ENCODE data around the gene GPR18.

Gene GPR18

DNA sequence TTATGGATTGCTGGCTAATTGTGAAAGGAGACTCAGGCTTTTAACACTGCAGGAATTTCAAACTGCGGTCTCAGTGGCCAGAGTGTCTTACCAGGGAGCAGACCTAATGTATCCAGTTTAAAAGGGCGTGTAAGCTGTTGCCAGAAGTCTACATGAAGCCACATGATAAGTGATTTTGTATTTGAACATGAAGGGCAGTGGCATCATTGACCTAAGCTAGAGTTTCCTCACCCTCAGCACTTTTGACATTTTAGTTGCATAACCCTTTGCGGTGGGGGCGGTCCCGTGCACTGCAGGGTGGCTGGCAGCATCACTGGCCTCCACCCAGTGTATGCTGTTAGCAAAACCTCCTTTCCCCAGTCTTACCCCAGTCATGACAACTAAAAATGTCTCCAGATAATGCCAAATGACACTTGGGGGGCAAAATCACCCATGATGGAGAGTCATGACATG is 23.7 kb upstream of the GPR18 start:
- H3K27me3 Mint-ChIP-seq, result no peaks in the 10 kb centered on the region
- H3K9me3 Mint-ChIP-seq, result no peaks in the 10 kb centered on the region
- H3K4me3 Mint-ChIP-seq, result no peak overlapping the region
- H3K4me1 Mint-ChIP-seq, result peaks cover 96% of the 10 kb centered on the region
- ATAC-seq, result peak; percentile 88
- DNase-seq, result peak; percentile 67
- peaks cover 46% of the 10 kb centered on the region for H3K36me3 Mint-ChIP-seq (ENCODE audit: low read depth)
- peak overlapping the region; percentile 75 for H3K27ac Mint-ChIP-seq

DNA sequence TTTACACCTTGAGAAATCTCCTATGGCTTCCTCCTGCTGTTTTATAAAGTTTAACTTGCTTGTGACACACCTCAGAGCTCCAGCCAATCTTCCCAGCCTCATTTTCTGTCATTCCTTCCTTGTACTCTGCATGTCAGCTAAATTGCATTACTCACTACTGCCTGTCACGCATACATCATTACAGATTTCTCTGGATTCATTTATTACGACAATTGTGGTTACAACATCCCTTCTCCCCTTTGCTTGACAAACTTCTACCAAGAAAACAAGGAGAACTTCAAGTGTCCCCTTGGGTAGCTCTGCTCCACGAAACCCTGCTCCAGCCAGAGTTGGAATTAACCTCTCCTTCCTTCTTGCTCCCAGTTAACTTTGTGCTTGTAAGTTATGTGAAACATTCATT is 22.0 kb upstream of the GPR18 start:
- ATAC-seq, result no peak
- DNase-seq, result no peak
- Mint-ChIP-seq H3K36me3 (ENCODE audit: low read depth) (peaks cover 42% of the 10 kb centered on the region), H3K27ac (no peak overlapping the region), H3K4me1 (peaks cover 97% of the 10 kb centered on the region), H3K4me3 (no peak overlapping the region), H3K9me3 (no peaks in the 10 kb centered on the region), H3K27me3 (no peaks in the 10 kb centered on the region)

- H3K36me3 Mint-ChIP-seq (ENCODE audit: low read depth), result peaks cover 47% of the 10 kb centered on the region
- DNase-seq (no peak), ATAC-seq (no peak)
- no peak overlapping the region for H3K4me3 Mint-ChIP-seq
- peaks cover 97% of the 10 kb centered on the region for H3K4me1 Mint-ChIP-seq
- H3K27me3 Mint-ChIP-seq, result no peaks in the 10 kb centered on the region
- peak overlapping the region; percentile 14 for H3K27ac Mint-ChIP-seq
- H3K9me3 Mint-ChIP-seq, result no peaks in the 10 kb centered on the region
These were observed 21.5 kb upstream of the GPR18 start for GRCh38 chr13:99279637-99280036.

DNA sequence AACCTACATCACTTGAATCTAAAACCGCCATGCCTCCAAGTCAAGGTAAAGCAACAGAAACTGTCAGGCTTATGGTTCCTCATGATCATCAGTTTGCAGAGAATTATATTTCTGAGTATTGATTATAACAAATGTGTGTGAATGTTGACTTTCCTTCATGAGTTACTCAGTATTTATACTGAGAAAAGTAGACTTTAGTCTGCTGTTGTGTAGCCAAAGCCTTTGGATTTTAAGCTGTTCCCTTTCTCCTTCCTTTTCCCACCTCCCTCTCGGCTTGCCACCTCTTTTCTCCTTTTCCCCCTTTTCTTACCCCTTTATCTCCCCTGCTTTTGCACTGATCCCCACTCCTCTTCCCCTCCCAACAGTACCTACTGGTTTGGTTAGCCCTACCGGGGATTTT is 20.7 kb upstream of the GPR18 start:
- peaks cover 97% of the 10 kb centered on the region for H3K4me1 Mint-ChIP-seq
- DNase-seq, result no peak
- no peaks in the 10 kb centered on the region for H3K9me3 Mint-ChIP-seq
- no peaks in the 10 kb centered on the region for H3K27me3 Mint-ChIP-seq
- peaks cover 48% of the 10 kb centered on the region for H3K36me3 Mint-ChIP-seq (ENCODE audit: low read depth)
- no peak overlapping the region for H3K4me3 Mint-ChIP-seq
- ATAC-seq, result no peak
- H3K27ac Mint-ChIP-seq, result peak overlapping the region; percentile 14

DNA sequence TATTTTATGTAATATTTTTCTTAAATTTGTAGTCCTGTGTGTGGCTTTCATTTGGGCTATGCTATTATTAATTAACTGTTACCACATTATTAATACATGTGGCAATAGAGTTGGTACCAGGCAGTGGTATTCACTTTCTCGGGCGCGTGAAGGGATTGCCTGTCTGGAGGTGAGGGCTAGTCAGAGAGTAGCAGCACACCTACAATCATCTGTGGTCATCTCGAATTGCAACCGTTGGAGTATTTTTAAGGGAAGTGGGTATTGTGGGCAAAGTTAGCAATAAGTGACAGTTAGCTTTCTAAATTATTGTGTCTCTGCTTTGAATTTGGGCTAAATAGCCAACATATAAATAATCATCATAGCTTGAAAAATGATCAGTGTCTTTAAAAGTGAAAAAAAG is 20.0 kb upstream of the GPR18 start:
- peaks cover 53% of the 10 kb centered on the region for H3K36me3 Mint-ChIP-seq (ENCODE audit: low read depth)
- no peak overlapping the region for H3K4me3 Mint-ChIP-seq
- H3K27ac Mint-ChIP-seq, result no peak overlapping the region
- DNase-seq (no peak), ATAC-seq (no peak)
- H3K4me1 Mint-ChIP-seq, result peaks cover 97% of the 10 kb centered on the region
- H3K9me3 Mint-ChIP-seq, result no peaks in the 10 kb centered on the region
- no peaks in the 10 kb centered on the region for H3K27me3 Mint-ChIP-seq

- peaks cover 3% of the 10 kb centered on the region for H3K9me3 Mint-ChIP-seq
- no peak for DNase-seq
- H3K27ac Mint-ChIP-seq, result no peak overlapping the region
- no peaks in the 10 kb centered on the region for H3K27me3 Mint-ChIP-seq
- ATAC-seq, result no peak
- H3K4me3 Mint-ChIP-seq, result no peak overlapping the region
- peaks cover 58% of the 10 kb centered on the region for H3K36me3 Mint-ChIP-seq (ENCODE audit: low read depth)
- H3K4me1 Mint-ChIP-seq, result peaks cover 97% of the 10 kb centered on the region
These were observed 19.4 kb upstream of the GPR18 start for GRCh38 chr13:99277629-99278028.

DNA sequence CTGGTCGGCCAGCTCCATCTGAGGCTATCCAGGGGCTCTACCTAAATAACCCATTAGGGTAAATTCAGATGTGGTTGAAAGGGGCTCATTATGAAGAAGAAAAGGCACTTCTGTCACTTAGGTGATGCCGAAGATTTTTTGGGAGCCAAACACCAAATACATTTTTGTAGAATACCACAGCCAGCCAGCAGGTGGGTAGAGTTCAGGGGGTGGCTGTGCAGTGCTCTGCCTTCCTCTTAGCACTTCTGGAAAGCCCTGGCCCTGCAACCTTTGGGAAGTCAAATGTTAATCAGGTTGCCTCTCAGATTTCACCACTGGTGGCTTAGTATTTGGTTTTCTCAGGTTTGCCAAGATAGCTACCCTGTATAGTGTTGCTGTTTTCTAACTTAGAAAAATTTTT is 18.5 kb upstream of the GPR18 start:
- peaks cover 97% of the 10 kb centered on the region for H3K4me1 Mint-ChIP-seq
- no peaks in the 10 kb centered on the region for H3K27me3 Mint-ChIP-seq
- H3K4me3 Mint-ChIP-seq, result no peak overlapping the region
- DNase-seq, result no peak
- peak overlapping the region; percentile 53 for H3K27ac Mint-ChIP-seq
- peaks cover 66% of the 10 kb centered on the region for H3K36me3 Mint-ChIP-seq (ENCODE audit: low read depth)
- peaks cover 8% of the 10 kb centered on the region for H3K9me3 Mint-ChIP-seq
- peak; percentile 31 for ATAC-seq

DNA sequence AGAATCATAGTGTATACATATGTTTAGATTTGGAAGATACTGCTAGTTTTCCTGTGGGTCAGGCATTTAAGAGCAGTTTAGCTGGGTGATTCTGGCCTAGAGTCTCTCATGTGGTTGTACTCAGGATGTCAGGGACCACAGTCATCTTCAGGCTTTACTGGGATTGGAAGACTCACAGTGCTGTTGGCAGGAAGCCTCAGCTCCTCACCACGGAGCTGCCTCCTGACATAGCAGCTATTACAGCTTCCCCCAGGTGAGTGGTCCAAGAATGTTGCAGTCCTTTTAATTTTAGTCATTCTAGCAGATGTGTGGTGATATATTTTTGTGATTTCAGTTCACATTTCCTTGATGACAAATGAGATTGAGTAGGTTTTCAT is 16.9 kb upstream of the GPR18 start:
- H3K36me3 Mint-ChIP-seq (ENCODE audit: low read depth), result peaks cover 65% of the 10 kb centered on the region
- H3K9me3 Mint-ChIP-seq, result peaks cover 8% of the 10 kb centered on the region
- H3K4me1 Mint-ChIP-seq, result peaks cover 97% of the 10 kb centered on the region
- H3K27ac Mint-ChIP-seq, result peak overlapping the region; percentile 73
- H3K27me3 Mint-ChIP-seq, result no peaks in the 10 kb centered on the region
- ATAC-seq (peak; percentile 85), DNase-seq (no peak)
- H3K4me3 Mint-ChIP-seq, result no peak overlapping the region

- peak overlapping the region; percentile 23 for H3K4me3 Mint-ChIP-seq
- peaks cover 8% of the 10 kb centered on the region for H3K9me3 Mint-ChIP-seq
- H3K27me3 Mint-ChIP-seq, result no peaks in the 10 kb centered on the region
- DNase-seq (no peak), ATAC-seq (peak; percentile 55)
- H3K4me1 Mint-ChIP-seq, result peaks cover 92% of the 10 kb centered on the region
- H3K36me3 Mint-ChIP-seq (ENCODE audit: low read depth), result peaks cover 54% of the 10 kb centered on the region
- peak overlapping the region; percentile 85 for H3K27ac Mint-ChIP-seq
These were observed 14.9 kb upstream of the GPR18 start for GRCh38 chr13:99273128-99273527.

DNA sequence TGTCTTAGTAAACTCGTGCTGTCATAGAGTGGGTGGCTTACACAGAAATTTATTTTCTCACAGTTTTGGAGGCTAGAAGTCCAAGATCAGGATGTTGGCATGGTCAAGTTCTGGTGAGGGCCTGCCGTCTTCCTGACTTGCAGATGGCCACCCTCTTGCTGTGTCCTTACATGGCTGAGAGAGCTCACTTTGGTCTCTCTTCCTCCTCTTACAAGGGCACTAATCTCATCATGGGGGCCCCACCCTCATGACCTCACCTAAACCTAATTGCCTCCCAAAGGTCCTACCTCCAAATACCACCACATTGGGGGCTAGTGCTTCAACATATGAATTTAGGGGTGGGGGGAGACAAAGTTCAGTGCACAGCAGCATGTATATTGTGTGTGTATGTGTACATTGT is 14.3 kb upstream of the GPR18 start:
- Mint-ChIP-seq H3K36me3 (ENCODE audit: low read depth) (peaks cover 49% of the 10 kb centered on the region), H3K4me3 (no peak overlapping the region), H3K9me3 (peaks cover 8% of the 10 kb centered on the region), H3K27me3 (no peaks in the 10 kb centered on the region), H3K4me1 (peaks cover 86% of the 10 kb centered on the region), H3K27ac (peak overlapping the region; percentile 85)
- DNase-seq, result no peak
- no peak for ATAC-seq

GRCh38 chr13:99271249-99271648 is 13.1 kb upstream of the GPR18 start:
- Mint-ChIP-seq H3K4me1 (peaks cover 79% of the 10 kb centered on the region), H3K4me3 (no peak overlapping the region), H3K27me3 (no peaks in the 10 kb centered on the region), H3K27ac (peak overlapping the region; percentile 85), H3K36me3 (ENCODE audit: low read depth) (peaks cover 45% of the 10 kb centered on the region), H3K9me3 (peaks cover 8% of the 10 kb centered on the region)
- no peak for ATAC-seq
- DNase-seq, result no peak

- DNase-seq, result no peak
- Mint-ChIP-seq H3K27ac (peak overlapping the region; percentile 85), H3K36me3 (ENCODE audit: low read depth) (peaks cover 44% of the 10 kb centered on the region), H3K27me3 (no peaks in the 10 kb centered on the region), H3K4me1 (peaks cover 76% of the 10 kb centered on the region), H3K4me3 (no peak overlapping the region), H3K9me3 (peaks cover 8% of the 10 kb centered on the region)
- ATAC-seq, result no peak
These were observed 12.3 kb upstream of the GPR18 start for GRCh38 chr13:99270518-99270917.

DNA sequence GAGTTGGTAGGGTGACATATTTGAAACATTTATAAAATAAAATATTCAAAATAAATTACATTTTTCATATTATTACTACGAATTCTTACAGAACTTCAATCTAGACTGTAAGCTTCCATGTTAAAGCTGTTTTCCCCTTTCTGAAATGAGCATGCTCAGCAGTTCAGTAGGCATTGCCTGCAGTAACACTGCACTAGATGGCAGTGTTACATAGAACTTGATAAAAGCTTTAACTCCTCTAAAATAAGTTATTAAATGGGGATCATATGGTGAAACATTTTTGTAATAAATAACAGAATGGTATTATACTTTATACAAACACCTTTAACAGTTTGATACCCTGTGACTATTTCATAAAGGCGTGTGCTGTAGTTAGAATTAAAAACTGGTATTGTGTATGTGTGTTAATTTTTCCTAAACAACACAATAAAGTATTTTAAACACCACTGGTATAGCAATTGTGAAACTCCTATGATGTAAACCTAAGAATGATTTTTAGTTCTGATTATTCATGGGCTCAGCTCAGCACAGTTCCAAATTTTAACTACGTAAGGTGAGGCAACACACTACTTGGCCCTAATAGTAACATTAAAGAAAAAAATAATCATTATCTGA is 11.6 kb upstream of the GPR18 start:
- no peak overlapping the region for H3K4me3 Mint-ChIP-seq
- H3K9me3 Mint-ChIP-seq, result peaks cover 8% of the 10 kb centered on the region
- peaks cover 39% of the 10 kb centered on the region for H3K36me3 Mint-ChIP-seq (ENCODE audit: low read depth)
- ATAC-seq, result peak; percentile 69
- peak overlapping the region; percentile 85 for H3K27ac Mint-ChIP-seq
- H3K27me3 Mint-ChIP-seq, result no peaks in the 10 kb centered on the region
- peaks cover 76% of the 10 kb centered on the region for H3K4me1 Mint-ChIP-seq
- no peak for DNase-seq

- H3K4me1 Mint-ChIP-seq, result peaks cover 77% of the 10 kb centered on the region
These were observed 10.6 kb upstream of the GPR18 start for GRCh38 chr13:99268822-99269221.

GRCh38 chr13:99267927-99268326 is 9.7 kb upstream of the GPR18 start:
- DNase-seq, result no peak
- H3K4me3 Mint-ChIP-seq, result no peak overlapping the region
- H3K36me3 Mint-ChIP-seq (ENCODE audit: low read depth), result peaks cover 32% of the 10 kb centered on the region
- peaks cover 77% of the 10 kb centered on the region for H3K4me1 Mint-ChIP-seq
- H3K27me3 Mint-ChIP-seq, result no peaks in the 10 kb centered on the region
- no peak overlapping the region for H3K27ac Mint-ChIP-seq
- no peak for ATAC-seq
- peaks cover 8% of the 10 kb centered on the region for H3K9me3 Mint-ChIP-seq

More at GRCh38 chr13:99268822-99269221, 10.6 kb upstream of the GPR18 start:
- Mint-ChIP-seq H3K27me3 (no peaks in the 10 kb centered on the region), H3K9me3 (peaks cover 8% of the 10 kb centered on the region), H3K27ac (no peak overlapping the region), H3K36me3 (ENCODE audit: low read depth) (peaks cover 37% of the 10 kb centered on the region), H3K4me3 (no peak overlapping the region)
- no peak for DNase-seq
- no peak for ATAC-seq

GRCh38 chr13:99266827-99267226 is 8.6 kb upstream of the GPR18 start:
- Mint-ChIP-seq H3K27ac (no peak overlapping the region), H3K27me3 (no peaks in the 10 kb centered on the region), H3K4me1 (peaks cover 73% of the 10 kb centered on the region), H3K4me3 (no peak overlapping the region), H3K9me3 (no peaks in the 10 kb centered on the region), H3K36me3 (ENCODE audit: low read depth) (peaks cover 24% of the 10 kb centered on the region)
- ATAC-seq (no peak), DNase-seq (no peak)

Data from activated naive CD8-positive, alpha-beta T cell treated with anti-CD3 and anti-CD28 coated beads, Interleukin-2, amount 50 U/mL, for 24 hours (primary cell).